ENCODE measurements around the gene DGKB.

GRCh38 chr7:14133752-14134151 lies 768.8 kb downstream of the DGKB start:
- TF ChIP-seq GATA2 (IDR thresholded peaks at IDR 0.05; ENCODE audit: low read depth, low read length) (no peak), GATA3 (IDR thresholded peaks at IDR 0.05; ENCODE audit: low read depth, low read length) (no peak)
